Activated naive CD4-positive, alpha-beta T cell treated with anti-CD3 and anti-CD28 coated beads, Interleukin-2, amount 10 ng/mL, durations not matched to agents 7 days and 5 days (primary cell): ENCODE measurements around the gene IQSEC3.
"Not testable (repeated sequence)": the region's sequence is repeated elsewhere in the genome, so short reads cannot be mapped to it uniquely, and the experiment has no call there.

Experiments
- CTCF ChIA-PET: fragments of 350-600 bp; sonication (Branson Sonifier 250); formaldehyde crosslinking; loops from one replicate; lab custom pipeline; 2021; ENCODE audit warnings: antibody characterized with exemption; lab: Charles Lee
- DNase-seq: peaks from one replicate; pipeline ENCODE4 v3.0.0-alpha.2; 2020
- H3K27ac Mint-ChIP-seq: one replicate; pipeline ENCODE4 v1.8.0; 2021; ENCODE audit warnings: mild to moderate bottlenecking, moderate library complexity, mixed read lengths
- H3K27me3 Mint-ChIP-seq: one replicate; pipeline ENCODE4 v1.8.0; 2021; ENCODE audit warnings: mild to moderate bottlenecking, mixed read lengths
- H3K36me3 Mint-ChIP-seq: one replicate; pipeline ENCODE4 v1.8.0; 2021; ENCODE audit warnings: mixed read lengths
- H3K4me1 Mint-ChIP-seq: one replicate; pipeline ENCODE4 v1.8.0; 2021; ENCODE audit warnings: mixed read lengths
- H3K4me3 Mint-ChIP-seq: one replicate; pipeline ENCODE4 v1.8.0; 2021; ENCODE audit warnings: mild to moderate bottlenecking, moderate library complexity, mixed read lengths
- H3K9me3 Mint-ChIP-seq: one replicate; pipeline ENCODE4 v1.8.0; 2021; ENCODE audit warnings: mixed read lengths

IQSEC3 gene

GRCh38 chr12:66428-66781 is at the start of gene IQSEC3:
TSS of gene IQSEC3 (plus strand) at chr12:66767. CDS start at chr12:66883, 116 bp downstream.
- H3K4me3 Mint-ChIP-seq, H3K27ac Mint-ChIP-seq, DNase-seq, CTCF ChIA-PET, H3K9me3 Mint-ChIP-seq, H3K4me1 Mint-ChIP-seq, H3K36me3 Mint-ChIP-seq: not testable (repeated sequence)
- H3K27me3 Mint-ChIP-seq = peaks cover 33% of the 10 kb centered on the region

- H3K27ac Mint-ChIP-seq, CTCF ChIA-PET, DNase-seq, H3K27me3 Mint-ChIP-seq, H3K9me3 Mint-ChIP-seq, H3K4me3 Mint-ChIP-seq: not testable (repeated sequence)
- peaks cover 13% of the 10 kb centered on the region for H3K36me3 Mint-ChIP-seq
- H3K4me1 Mint-ChIP-seq = peaks cover 13% of the 10 kb centered on the region
Measured at GRCh38 chr12:17370-18340, 48.9 kb upstream of the IQSEC3 start.

GRCh38 chr12:18821-19567 is 47.6 kb upstream of the IQSEC3 start:
- H3K9me3 Mint-ChIP-seq, CTCF ChIA-PET, DNase-seq, H3K4me3 Mint-ChIP-seq, H3K27ac Mint-ChIP-seq, H3K27me3 Mint-ChIP-seq: not testable (repeated sequence)
- peaks cover 13% of the 10 kb centered on the region for H3K4me1 Mint-ChIP-seq
- peaks cover 11% of the 10 kb centered on the region for H3K36me3 Mint-ChIP-seq

- H3K4me3 Mint-ChIP-seq = not testable (repeated sequence)
Measured at GRCh38 chr12:19906-20305, 46.7 kb upstream of the IQSEC3 start.

DNA sequence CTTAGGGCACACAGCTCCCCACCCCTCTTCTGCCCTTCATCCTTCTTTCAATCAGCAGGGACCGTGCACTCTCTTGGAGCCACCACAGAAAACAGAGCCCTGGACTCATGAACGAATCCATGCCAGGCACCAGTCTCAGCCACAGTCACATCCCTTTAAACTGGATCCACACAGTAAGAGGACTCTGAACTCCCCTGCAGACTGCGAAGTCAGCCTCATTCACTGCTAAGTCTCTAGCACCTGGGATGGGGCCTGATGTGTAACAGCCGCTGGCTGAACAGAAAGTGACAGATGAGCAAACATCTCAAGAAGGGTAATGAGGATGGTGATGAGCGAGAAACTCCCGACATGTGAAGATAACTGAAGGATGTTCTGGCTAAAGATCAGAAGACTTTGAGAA is 45.8 kb upstream of the IQSEC3 start:
- H3K9me3 Mint-ChIP-seq = no peaks in the 10 kb centered on the region
- DNase-seq = no peak
- CTCF ChIA-PET = no interaction called here
- H3K27me3 Mint-ChIP-seq = no peaks in the 10 kb centered on the region
- no peak overlapping the region for H3K4me3 Mint-ChIP-seq
- H3K4me1 Mint-ChIP-seq = peaks cover 13% of the 10 kb centered on the region
- H3K27ac Mint-ChIP-seq = no peak overlapping the region
- peaks cover 11% of the 10 kb centered on the region for H3K36me3 Mint-ChIP-seq

More at GRCh38 chr12:19906-20305, 46.7 kb upstream of the IQSEC3 start:
- H3K27me3 Mint-ChIP-seq, CTCF ChIA-PET, H3K9me3 Mint-ChIP-seq, DNase-seq, H3K27ac Mint-ChIP-seq: not testable (repeated sequence)
- H3K4me1 Mint-ChIP-seq = peaks cover 13% of the 10 kb centered on the region
- H3K36me3 Mint-ChIP-seq = peaks cover 11% of the 10 kb centered on the region

GRCh38 chr12:21301-22189 is 45.0 kb upstream of the IQSEC3 start:
- Mint-ChIP-seq H3K36me3 (peaks cover 11% of the 10 kb centered on the region), H3K27me3 (no peaks in the 10 kb centered on the region), H3K4me1 (peaks cover 13% of the 10 kb centered on the region), H3K9me3 (no peaks in the 10 kb centered on the region), H3K4me3 (no peak overlapping the region), H3K27ac (no peak overlapping the region)
- CTCF ChIA-PET = no interaction called here
- DNase-seq = no peak

DNA sequence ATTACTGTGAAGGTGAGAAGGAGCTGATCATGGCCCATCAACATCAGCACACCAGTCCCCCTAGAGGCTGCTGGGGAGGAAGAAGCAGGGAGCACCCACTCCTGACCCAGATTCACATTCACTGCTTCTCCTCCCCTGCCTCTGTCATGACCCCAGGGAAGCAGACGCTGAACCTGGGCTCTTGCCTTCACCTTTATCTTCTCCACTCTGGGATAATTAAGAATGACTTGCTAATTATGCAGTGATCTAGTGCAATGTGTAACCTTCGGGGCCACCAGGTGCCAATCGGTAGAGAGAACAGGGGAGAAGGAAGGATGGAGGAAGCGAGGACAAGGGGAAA is 44.4 kb upstream of the IQSEC3 start:
- Mint-ChIP-seq H3K4me3 (no peak overlapping the region), H3K27ac (no peak overlapping the region), H3K36me3 (peaks cover 11% of the 10 kb centered on the region), H3K4me1 (peaks cover 13% of the 10 kb centered on the region), H3K27me3 (no peaks in the 10 kb centered on the region), H3K9me3 (no peaks in the 10 kb centered on the region)
- DNase-seq = no peak
- CTCF ChIA-PET = no interaction called here

DNA sequence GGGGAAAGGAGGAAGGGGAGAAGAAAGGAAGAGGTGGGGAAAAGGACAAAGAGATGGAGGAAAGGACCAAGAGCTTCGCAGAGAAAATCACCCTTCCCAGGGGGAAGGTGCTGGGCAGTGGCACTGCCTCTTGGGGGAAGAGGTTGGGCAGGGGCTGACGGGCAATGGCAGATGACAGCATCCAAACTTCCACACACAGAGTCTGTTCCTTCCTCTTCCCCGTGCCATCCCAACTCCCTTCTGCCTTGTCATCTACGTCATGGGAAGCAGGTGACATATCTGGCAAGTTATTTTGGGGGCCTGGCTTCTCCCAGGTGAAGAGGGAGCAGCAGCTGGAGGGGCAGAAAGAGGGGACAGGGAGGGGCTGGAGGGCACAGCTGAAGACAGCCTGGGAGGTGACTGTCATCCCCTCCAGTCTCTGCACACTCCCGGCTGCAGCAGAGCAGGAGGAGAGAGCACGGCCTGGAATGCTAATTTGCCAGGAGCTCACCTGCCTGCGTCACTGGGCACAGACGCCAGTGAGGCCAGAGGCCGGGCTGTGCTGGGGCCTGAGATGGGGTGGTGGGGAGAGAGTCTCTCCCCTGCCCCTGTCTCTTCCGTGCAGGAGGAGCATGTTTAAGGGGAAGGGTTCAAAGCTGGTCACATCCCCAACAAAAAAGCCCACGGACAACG is 43.9 kb upstream of the IQSEC3 start:
- no peak for DNase-seq
- H3K4me1 Mint-ChIP-seq = peaks cover 13% of the 10 kb centered on the region
- no peaks in the 10 kb centered on the region for H3K27me3 Mint-ChIP-seq
- no peaks in the 10 kb centered on the region for H3K9me3 Mint-ChIP-seq
- peaks cover 11% of the 10 kb centered on the region for H3K36me3 Mint-ChIP-seq
- H3K27ac Mint-ChIP-seq = no peak overlapping the region
- H3K4me3 Mint-ChIP-seq = no peak overlapping the region
- CTCF ChIA-PET = no interaction called here

- H3K36me3 Mint-ChIP-seq, CTCF ChIA-PET, H3K4me1 Mint-ChIP-seq, H3K9me3 Mint-ChIP-seq, H3K27ac Mint-ChIP-seq, H3K4me3 Mint-ChIP-seq, DNase-seq, H3K27me3 Mint-ChIP-seq: not testable (repeated sequence)
Measured at GRCh38 chr12:27904-28303, 38.7 kb upstream of the IQSEC3 start.

DNA sequence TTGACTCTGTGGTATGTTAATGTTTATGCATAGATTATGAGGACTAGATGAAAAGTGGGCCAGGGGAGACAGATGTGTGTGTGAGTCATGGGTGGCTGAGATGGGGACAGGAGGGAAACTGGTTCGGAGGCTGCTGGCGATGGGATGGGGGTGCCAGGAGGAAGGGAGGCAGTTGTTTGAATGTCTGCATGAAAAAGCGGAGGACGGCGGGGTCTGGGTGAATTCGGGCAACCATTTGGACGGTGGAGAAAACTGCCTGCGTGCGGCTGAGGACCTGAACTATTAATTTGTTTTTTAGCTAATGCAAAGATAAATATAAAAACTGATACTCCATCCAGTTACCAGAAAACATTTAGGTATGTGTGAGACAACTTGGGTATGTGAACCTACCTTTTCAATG is 27.8 kb upstream of the IQSEC3 start:
- DNase-seq, H3K4me3 Mint-ChIP-seq, CTCF ChIA-PET, H3K36me3 Mint-ChIP-seq, H3K27me3 Mint-ChIP-seq, H3K4me1 Mint-ChIP-seq, H3K27ac Mint-ChIP-seq, H3K9me3 Mint-ChIP-seq: not testable (repeated sequence)

DNA sequence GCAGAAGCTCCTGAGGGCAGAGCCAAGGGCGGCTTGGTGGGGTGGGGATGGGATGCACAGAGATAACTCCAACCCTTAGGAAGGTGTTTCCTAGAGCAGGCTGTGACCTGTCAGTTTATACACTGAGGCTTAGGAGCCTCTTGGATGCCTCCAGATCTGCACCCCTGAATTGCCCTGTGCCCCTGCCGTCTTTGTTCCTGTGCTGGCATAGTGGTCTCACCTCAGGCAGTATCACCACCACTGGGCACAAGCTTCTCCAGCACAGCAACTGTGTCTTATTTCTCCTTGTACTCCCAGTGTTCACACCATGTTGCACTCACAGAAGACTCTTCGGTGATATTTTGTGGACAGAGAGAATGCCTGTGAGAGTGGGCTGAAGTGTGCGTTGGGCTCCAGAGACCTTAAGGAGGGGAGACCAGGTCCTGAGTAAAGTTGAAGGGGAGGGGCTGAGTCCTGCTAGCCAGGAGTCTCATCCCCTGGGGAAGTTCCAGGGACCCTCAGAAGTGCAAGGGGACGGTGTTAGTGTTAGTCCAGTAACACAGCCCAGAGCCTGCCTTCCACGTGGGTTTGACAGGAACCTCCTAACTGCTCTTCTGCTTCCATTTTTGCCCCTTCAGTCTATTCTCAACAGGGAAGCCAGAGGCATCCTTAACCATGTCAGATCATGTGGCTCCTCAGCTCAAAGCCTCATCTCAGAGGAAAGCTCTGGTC is 26.9 kb upstream of the IQSEC3 start:
- H3K4me1 Mint-ChIP-seq, CTCF ChIA-PET, H3K27ac Mint-ChIP-seq, H3K36me3 Mint-ChIP-seq, H3K9me3 Mint-ChIP-seq, H3K4me3 Mint-ChIP-seq, DNase-seq: not testable (repeated sequence)
- H3K27me3 Mint-ChIP-seq = peaks cover 15% of the 10 kb centered on the region

DNA sequence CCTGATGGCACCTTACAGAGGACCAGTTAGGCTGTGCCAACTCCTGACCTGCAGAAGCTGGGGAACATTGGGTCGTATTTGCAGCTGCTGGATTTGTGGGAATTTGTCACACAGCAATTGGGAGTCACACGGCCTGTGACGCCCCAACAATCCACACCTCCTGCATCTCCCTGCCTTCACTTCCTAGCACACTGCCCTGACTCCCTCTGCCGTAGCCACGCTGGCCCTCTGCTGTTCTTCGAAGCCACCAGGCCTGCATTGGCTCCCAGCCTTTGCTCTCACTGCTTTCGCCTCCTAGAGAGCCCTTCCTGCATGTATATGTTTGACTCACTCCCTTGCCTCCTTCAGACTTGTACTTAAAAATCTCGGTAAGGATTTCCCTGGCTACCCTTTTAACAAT is 22.2 kb upstream of the IQSEC3 start:
- H3K4me3 Mint-ChIP-seq, H3K36me3 Mint-ChIP-seq, H3K9me3 Mint-ChIP-seq, H3K27ac Mint-ChIP-seq, H3K4me1 Mint-ChIP-seq, DNase-seq, CTCF ChIA-PET: not testable (repeated sequence)
- peaks cover 29% of the 10 kb centered on the region for H3K27me3 Mint-ChIP-seq

DNA sequence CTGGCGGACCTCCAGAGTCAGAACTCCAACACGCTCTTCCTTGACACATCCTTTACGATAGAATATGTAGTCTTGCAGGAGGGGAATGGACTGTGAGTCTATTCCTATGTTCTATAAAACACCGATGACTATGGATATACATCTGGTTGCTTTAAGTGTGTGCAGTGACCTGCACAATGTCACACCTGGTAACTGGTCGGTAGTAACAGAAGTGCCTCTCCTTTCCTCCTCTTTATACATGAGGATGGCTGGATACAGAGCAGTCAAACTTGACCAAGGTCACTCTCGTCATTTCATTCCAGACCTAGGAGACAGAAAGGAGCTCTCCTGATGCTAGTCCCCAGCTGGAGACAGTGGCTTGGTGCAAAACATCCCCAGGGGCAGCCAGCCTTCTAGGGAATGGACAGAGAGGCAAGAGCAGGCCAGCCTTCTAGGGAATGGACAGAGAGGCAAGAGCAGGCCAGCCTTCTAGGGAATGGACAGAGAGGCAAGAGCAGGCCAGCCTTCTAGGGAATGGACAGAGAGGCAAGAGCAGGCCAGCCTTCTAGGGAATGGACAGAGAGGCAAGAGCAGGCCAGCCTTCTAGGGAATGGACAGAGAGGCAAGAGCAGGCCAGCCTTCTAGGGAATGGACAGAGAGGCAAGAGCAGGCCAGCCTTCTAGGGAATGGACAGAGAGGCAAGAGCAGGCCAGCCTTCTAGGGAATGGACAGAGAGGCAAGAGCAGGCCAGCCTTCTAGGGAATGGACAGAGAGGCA is 21.2 kb upstream of the IQSEC3 start:
- H3K4me3 Mint-ChIP-seq, H3K36me3 Mint-ChIP-seq, DNase-seq, H3K4me1 Mint-ChIP-seq, H3K27ac Mint-ChIP-seq, H3K9me3 Mint-ChIP-seq, CTCF ChIA-PET: not testable (repeated sequence)
- peaks cover 27% of the 10 kb centered on the region for H3K27me3 Mint-ChIP-seq
